ENCODE measurements around the gene IER2.
"Not testable (repeated sequence)": the region's sequence is repeated elsewhere in the genome, so short reads cannot be mapped to it uniquely, and the experiment has no call there.

Gene IER2

GRCh38 chr19:13202112-13202511 lies 51.9 kb downstream of the IER2 start:
- not testable (repeated sequence) for DNase-seq (ENCODE audit: low read depth)

Measured in iris pigment epithelial cell (primary cell).